ENCODE measurements around the gene MPZL3. TPM values are rescaled to one million over a fixed set of nuclear protein-coding genes. Genes with fewer than 3 reads are reported as not detected.
"Not testable (repeated sequence)": the region's sequence is repeated elsewhere in the genome, so short reads cannot be mapped to it uniquely, and the experiment has no call there.

MPZL3 gene
- polyA plus RNA-seq, 5 donors, result 5.5 to 9.2 (median 6.4) TPM

GRCh38 chr11:118186346-118187107, 65.6 kb downstream of the MPZL3 start:
- DNase-seq, result no peak

GRCh38 chr11:118184784-118185579, 67.2 kb downstream of the MPZL3 start:
- no peak for DNase-seq

- not testable (repeated sequence) for DNase-seq
Measured at GRCh38 chr11:118183691-118184090, 68.5 kb downstream of the MPZL3 start.

GRCh38 chr11:118180300-118180703, 71.9 kb downstream of the MPZL3 start:
- DNase-seq, result peak; percentile 73

- no peak for DNase-seq
Measured at GRCh38 chr11:118176778-118177134, 75.4 kb downstream of the MPZL3 start.

Other genes with a start within 250 kb of the MPZL3 start
- gene TMPRSS4, start 175.3 kb downstream of the MPZL3 start, polyA plus RNA-seq (ENCODE audit: insufficient read depth in 1 of 5, insufficient read length in 5 of 5, low replicate concordance in 1 of 5), result 1 to 10 TPM; 3.5 to 5.1 (median 4.6) TPM
- gene SMIM35, start 165.4 kb downstream of the MPZL3 start, polyA plus RNA-seq (ENCODE audit: insufficient read depth in 1 of 5, insufficient read length in 5 of 5, low replicate concordance in 1 of 5), result under 1 TPM; 0.27 to 0.65 (median 0.40) TPM
- gene SCN4B, start 99.5 kb downstream of the MPZL3 start, polyA plus RNA-seq (ENCODE audit: insufficient read depth in 1 of 5, insufficient read length in 5 of 5, low replicate concordance in 1 of 5), result 1 to 10 TPM; 7.0 to 9.1 (median 7.8) TPM
- 1 to 10 TPM; 4.0 to 5.7 (median 4.9) TPM for gene SCN2B, start 75.7 kb downstream of the MPZL3 start, polyA plus RNA-seq (ENCODE audit: insufficient read depth in 1 of 5, insufficient read length in 5 of 5, low replicate concordance in 1 of 5)
- gene JAML, start 27.4 kb downstream of the MPZL3 start, polyA plus RNA-seq (ENCODE audit: insufficient read depth in 1 of 5, insufficient read length in 5 of 5, low replicate concordance in 1 of 5), result 1 to 10 TPM; 4.5 to 8.4 (median 6.8) TPM
- 10 to 100 TPM; 53.8 to 83.6 (median 70.3) TPM for gene MPZL2, start 11.9 kb upstream of the MPZL3 start, polyA plus RNA-seq (ENCODE audit: insufficient read depth in 1 of 5, insufficient read length in 5 of 5, low replicate concordance in 1 of 5)
- 1 to 10 TPM in 4 of 5 donors, under 1 TPM in 1; 0.66 to 2.6 (median 1.5) TPM for gene CD3E, start 52.4 kb upstream of the MPZL3 start, polyA plus RNA-seq (ENCODE audit: insufficient read depth in 1 of 5, insufficient read length in 5 of 5, low replicate concordance in 1 of 5)
- gene CD3D, start 90.3 kb upstream of the MPZL3 start, polyA plus RNA-seq (ENCODE audit: insufficient read depth in 1 of 5, insufficient read length in 5 of 5, low replicate concordance in 1 of 5), result 1 to 10 TPM in 3 of 5 donors, under 1 TPM in 1, not detected in 1; 0.67 to 1.6 (median 1.2) TPM
- gene CD3G, start 92.0 kb upstream of the MPZL3 start, polyA plus RNA-seq (ENCODE audit: insufficient read depth in 1 of 5, insufficient read length in 5 of 5, low replicate concordance in 1 of 5), result 1 to 10 TPM in 1 of 5 donors, under 1 TPM in 4; 0.42 to 1.0 (median 0.58) TPM
- 10 to 100 TPM; 29.6 to 47.8 (median 44.1) TPM for gene UBE4A, start 107.2 kb upstream of the MPZL3 start, polyA plus RNA-seq (ENCODE audit: insufficient read depth in 1 of 5, insufficient read length in 5 of 5, low replicate concordance in 1 of 5)
- 100 to 1,000 TPM; 349 to 500 (median 384) TPM for gene ATP5MG, start 149.2 kb upstream of the MPZL3 start, polyA plus RNA-seq (ENCODE audit: insufficient read depth in 1 of 5, insufficient read length in 5 of 5, low replicate concordance in 1 of 5)
- gene KMT2A, start 184.1 kb upstream of the MPZL3 start, polyA plus RNA-seq (ENCODE audit: insufficient read depth in 1 of 5, insufficient read length in 5 of 5, low replicate concordance in 1 of 5), result 10 to 100 TPM; 34.7 to 53.3 (median 49.3) TPM